GM11168 (cell line): ENCODE results near the gene PBX4.

Experiments used
- in situ Hi-C: fragments of 300-500 bp; cut with MboI; formaldehyde crosslinking; loops from one replicate; pipeline ENCODE4 v1.12.0; 2022; ENCODE audit warnings: low sequenced_read_pairs; ENCODE audit not compliant: unreplicated experiment

Gene PBX4

DNA sequence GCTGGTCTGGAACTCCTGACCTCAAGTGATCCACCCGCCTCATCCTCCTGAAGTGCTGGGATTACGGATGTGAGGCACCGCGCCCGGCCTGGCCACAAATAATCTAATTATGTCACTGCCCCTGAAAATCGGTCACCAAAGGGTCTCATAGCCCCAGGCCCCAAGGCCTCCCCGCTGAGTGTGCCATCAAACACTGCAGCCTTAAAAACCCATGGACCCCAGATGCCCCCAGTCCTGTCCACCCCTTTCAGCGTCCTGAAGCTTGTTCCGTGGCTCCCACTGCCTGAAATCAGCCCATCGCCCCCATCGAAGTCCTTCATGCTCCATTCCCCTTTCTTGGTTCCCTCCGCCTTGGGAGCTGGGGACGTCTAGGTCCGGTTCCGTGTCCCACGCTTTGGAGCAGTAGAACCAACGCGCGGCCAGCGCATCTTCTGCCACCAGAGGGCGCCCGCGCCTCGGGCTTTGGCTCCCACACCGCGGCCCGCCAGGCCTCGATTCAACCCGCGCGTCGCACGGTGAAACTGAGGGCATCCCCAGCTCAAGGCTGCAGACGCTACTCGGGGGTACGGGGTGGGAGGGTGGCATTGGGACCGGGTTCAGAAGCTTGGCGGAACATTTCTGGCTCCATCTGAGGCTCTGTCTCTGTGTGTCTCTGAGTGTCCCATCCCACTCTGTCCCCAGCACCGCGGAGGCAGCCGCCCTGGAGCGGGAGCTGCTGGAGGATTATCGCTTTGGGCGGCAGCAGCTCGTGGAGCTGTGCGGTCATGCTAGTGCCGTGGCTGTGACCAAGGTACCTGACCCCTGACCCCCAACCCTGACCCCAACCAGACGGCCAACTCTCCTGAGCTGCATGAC lies 86.3 kb downstream of the PBX4 start:
- in situ Hi-C loops = loop anchor here (25.0 kb wide), 1 partner anchor 255 kb away; no protein-coding TSS in a partner anchor

DNA sequence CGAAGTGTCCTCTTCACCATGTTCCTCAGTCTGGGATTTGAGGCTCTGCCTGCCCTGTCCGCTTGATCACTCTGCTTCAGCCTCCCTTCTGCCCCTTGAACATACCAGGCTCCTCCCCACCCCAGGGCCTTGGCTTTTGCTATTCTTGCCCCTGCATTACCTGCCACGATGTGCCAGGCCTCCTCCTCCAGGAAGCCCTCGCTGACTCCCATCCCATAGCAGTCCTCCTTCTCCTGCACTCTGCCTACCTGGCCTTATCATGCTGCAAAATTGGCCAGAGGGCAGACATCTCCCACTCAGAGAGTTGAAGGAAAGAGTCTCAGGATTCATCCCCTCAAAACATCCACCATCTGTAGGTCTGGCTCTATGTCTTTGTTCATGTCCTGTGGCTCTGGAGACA lies 87.6 kb downstream of the PBX4 start:
- in situ Hi-C loops = loop anchor here (25.0 kb wide), 1 partner anchor 256 kb away; no protein-coding TSS in a partner anchor

GRCh38 chr19:19530423-19530804 lies 88.1 kb downstream of the PBX4 start:
- in situ Hi-C loops = loop anchor here (25.0 kb wide), 1 partner anchor 257 kb away; no protein-coding TSS in a partner anchor

DNA sequence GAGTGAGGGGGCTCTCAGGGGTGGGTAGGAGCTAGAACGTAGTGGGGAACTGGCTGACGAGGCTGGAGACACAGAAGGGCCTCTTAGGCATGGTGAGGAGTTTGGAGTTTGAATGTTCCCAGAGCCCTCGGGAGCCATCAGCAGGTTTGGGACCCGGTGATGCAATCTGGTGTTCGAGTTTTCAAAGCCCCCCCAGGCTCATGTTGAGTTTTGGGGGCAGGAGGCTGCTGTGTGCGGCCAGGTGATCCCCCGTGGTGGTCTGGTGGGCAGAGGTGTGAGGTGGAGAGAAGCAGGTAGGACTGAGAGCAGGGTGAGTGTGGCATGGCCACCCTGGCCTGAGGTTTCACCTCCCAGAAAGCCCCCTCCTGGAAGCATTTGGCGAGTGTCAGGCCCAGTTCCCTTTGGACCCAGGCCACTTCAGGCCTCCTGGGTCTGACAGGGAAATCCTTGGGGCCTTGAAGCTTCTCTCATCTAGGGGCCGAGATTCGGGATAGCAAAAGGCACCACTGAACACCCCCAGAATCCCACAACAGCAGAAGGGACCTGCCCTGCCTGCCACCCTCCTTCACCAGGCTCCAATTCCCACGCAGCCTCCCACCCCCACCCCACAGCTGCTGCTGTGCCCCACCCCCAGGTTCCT lies 88.6 kb downstream of the PBX4 start:
- in situ Hi-C loops = loop anchor here (10.0 to 25.0 kb wide), 2 partner anchors 115 to 257 kb away; partner anchors contain the start of gene GMIP

GRCh38 chr19:19528721-19529490 lies 89.6 kb downstream of the PBX4 start, which contains the start of gene YJEFN3:
YJEFN3 (plus strand) TSS chr19:19528911; CDS start chr19:19528933, 22 bp downstream.
- in situ Hi-C loops = loop anchor here (10.0 to 25.0 kb wide), 2 partner anchors 116 to 258 kb away; partner anchors contain the start of gene GMIP

DNA sequence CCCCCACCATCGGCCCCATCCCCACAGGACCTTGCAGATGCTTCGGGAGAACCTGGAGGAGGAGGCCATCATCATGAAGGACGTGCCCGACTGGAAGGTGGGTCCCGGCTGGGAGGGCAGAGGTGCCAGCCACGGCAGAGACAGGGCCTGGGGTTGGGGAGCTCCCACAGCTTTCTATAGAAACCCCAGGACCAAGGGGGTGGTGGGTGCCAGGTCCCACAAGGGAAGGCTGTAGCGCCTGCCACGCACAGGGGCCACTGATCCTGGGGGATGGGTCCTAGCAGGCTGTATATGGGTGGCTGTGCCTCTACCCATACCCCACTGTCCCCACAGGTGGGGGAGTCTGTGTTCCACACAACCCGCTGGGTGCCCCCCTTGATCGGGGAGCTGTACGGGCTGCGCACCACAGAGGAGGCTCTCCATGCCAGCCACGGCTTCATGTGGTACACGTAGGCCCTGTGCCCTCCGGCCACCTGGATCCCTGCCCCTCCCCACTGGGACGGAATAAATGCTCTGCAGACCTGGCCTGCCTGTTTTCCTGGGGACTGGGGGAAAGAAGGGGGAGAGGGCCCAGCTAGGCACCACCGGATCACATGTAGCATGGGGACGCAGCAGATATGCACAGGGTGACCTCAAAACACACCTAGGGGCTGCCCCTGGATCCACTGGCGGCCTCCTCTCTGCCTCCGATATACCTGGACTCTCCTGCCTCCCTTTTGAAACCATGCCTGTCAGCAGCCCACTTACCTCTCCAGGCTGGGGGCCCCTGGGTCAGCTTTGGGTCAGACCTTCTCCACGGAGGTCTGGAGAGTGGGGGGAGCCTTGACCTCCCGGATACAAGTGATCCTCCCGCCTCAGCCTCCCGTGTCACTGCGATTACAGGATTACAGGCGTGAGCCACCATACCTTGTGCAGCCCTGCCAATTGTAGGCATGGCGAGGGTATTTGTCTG lies 90.5 kb downstream of the PBX4 start:
- in situ Hi-C loops = loop anchor here (10.0 to 25.0 kb wide), 2 partner anchors 117 to 259 kb away; partner anchors contain the start of gene GMIP

- in situ Hi-C loops = loop anchor here (10.0 to 25.0 kb wide), 2 partner anchors 117 to 260 kb away; partner anchors contain the start of gene GMIP
Measured at GRCh38 chr19:19527371-19527656, 91.2 kb downstream of the PBX4 start.

- in situ Hi-C loops = loop anchor here (10.0 to 25.0 kb wide), 2 partner anchors 118 to 261 kb away; partner anchors contain the start of gene GMIP
Measured at GRCh38 chr19:19526581-19527370, 91.7 kb downstream of the PBX4 start.

DNA sequence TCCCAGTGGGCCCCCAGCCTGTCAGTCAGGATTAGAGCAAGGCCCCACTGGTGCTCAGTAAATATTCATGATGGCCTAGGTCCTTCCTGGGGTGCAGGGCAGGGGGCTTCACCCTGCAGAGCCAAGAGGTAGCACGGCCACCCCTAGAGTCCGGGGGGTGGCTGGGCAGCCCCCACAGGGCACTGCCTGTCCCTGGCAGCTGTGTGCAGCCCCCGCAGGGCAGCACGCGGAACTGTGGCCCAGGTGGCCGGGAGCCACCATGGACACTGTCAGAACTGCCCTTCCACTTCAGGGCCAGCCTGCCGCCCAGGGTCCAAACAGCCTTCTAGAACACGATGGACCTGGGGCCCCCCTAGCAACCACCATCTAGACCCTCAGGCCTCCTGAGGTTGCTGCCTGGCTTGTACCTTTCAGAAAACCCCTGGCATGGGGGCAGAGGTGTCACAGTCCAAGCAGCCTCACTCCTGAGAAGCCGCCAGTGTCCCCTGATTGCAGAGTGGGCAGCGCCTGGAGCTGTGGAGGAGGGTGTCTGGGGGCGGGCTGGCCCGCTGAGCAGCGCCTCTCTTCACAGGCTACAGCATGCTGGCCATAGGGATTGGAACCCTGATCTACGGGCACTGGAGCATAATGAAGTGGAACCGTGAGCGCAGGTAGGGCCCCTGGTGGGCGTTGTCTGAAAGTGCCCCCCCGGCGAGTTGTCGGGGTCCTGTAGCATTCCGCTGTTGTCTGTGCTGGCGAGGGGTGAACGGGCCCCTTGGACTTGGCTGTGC lies 92.7 kb downstream of the PBX4 start:
- in situ Hi-C loops = loop anchor here (10.0 to 25.0 kb wide), 2 partner anchors 119 to 262 kb away; partner anchors contain the start of gene GMIP

- in situ Hi-C loops = loop anchor here (10.0 kb wide), 1 partner anchor 121 kb away; the partner anchor contains the start of gene GMIP
Measured at GRCh38 chr19:19524053-19524452, 94.4 kb downstream of the PBX4 start.

DNA sequence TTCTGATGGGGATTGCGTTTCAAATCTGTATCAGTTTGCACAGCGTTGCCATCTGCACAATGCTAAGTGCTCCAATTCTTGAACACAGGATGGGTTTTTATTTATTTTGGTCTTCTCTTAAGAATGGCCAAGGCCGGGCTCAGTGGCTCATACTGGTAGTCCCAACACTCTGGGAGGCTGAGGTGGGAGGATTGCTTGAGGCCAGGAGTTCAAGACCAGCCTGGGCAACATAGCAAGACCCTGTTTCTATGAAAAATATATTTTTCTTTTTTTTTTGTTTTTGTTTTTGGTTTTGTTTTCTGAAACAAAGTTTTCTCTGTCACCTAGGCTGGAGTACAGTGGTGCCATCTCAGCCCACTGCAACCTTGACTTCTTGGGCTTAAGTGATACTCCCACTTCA lies 95.3 kb downstream of the PBX4 start:
- in situ Hi-C loops = loop anchor here (10.0 kb wide), 1 partner anchor 122 kb away; the partner anchor contains the start of gene GMIP

DNA sequence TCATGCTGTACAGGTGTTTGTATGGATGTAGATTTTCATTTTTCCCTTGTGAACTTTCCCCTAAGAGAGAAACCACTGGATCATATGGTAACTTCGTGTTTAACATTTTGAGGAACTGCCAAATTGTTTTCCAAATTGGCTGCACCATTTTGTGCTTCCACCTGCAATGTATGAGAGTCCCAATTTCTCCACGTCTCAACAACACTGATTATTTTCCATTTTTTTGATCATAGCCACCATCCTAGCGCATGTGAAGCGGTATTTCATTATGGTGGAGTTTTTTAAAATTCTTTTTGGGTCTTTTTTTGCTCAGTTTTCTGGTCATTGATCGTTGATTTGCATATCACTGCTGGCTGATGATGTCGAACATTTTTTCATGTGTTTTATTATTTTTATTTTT lies 97.5 kb downstream of the PBX4 start:
- in situ Hi-C loops = loop anchor here (10.0 kb wide), 1 partner anchor 124 kb away; the partner anchor contains the start of gene GMIP

DNA sequence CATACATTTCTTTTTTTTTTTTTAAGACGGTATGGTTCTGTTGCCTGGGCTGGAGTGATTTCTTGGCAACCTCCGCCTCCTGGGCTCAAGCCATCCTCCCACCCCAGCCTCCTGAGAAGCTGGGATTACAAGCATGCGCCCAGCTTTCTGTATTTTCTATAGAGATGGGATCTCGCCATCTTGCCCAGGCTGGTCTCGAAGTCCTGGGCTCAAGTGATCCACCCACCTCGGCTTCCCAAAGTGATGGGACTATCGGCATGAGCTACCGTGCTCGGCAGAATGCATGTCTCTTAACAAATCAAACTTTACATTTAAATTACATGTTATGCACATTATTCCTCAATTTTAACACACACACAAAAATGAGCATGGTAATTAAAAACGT lies 101.3 kb downstream of the PBX4 start:
- in situ Hi-C loops = no loop called here

- in situ Hi-C loops = no loop called here
Measured at GRCh38 chr19:19515642-19516519, 102.6 kb downstream of the PBX4 start, which contains the start of gene NDUFA13. NDUFA13 (plus strand) TSS chr19:19516225; CDS start chr19:19516239, 14 bp downstream.

- in situ Hi-C loops = no loop called here
Measured at GRCh38 chr19:19514881-19515641, 103.4 kb downstream of the PBX4 start, which contains the start of gene TSSK6. TSSK6 (minus strand) TSS chr19:19515548; CDS start chr19:19515427, 121 bp downstream.
